HepG2 (cell line): ENCODE results near the gene CD84. TPM values are rescaled to one million over a fixed set of nuclear protein-coding genes. Genes with fewer than 3 reads are reported as not detected.

ENCODE experiments used
- ATAC-seq: fragments of 200-7000 bp; cut with Tn5 transposase; 3 replicates; pipeline ENCODE4 v1.9.1; 2020; ENCODE audit warnings: mild to moderate bottlenecking, moderate library complexity
- BruUV-seq: library from RNA; stranded (reverse); fragments of 400-500 nt; replicated peaks from 2 replicates; lab custom pipeline; 2021; lab: Mats Ljungman, UMichigan
- CTCF ChIA-PET: fragments of 300-600 bp; formaldehyde crosslinking; extraction: SDS; loops from one replicate; lab custom pipeline; 2021; ENCODE audit warnings: low total read pairs, inconsistent platforms, low intra/inter-chr PET ratio; lab: Yijun Ruan, JAX
- POLR2A ChIA-PET: fragments of 350-600 bp; sonication (Branson Sonifier 250); formaldehyde crosslinking; loops from one replicate; lab custom pipeline; 2020; ENCODE audit warnings: antibody characterized with exemption, inconsistent platforms; lab: Yijun Ruan, JAX
- DNase-seq: peaks from one replicate; pipeline ENCODE4 v3.0.0-alpha.2; 2015; ENCODE audit warnings: low spot score
- FAIRE-seq: peaks from 3 replicates; lab custom pipeline; 2011; peaks lifted over from hg19 to GRCh38; lab: Jason Lieb, UNC
- H2AFZ ChIP-seq: one replicate; pipeline ENCODE4 v1.6.1; 2011; ENCODE audit warnings: low read length, inconsistent platforms
- H3K27ac ChIP-seq: fragments of 300-600 bp; 3 replicates; pipeline ENCODE4 v1.8.0; 2011; ENCODE audit warnings: mixed run types, mild to moderate bottlenecking, mixed read lengths, low read length, inconsistent platforms; ENCODE audit not compliant: insufficient read depth; ENCODE audit errors: extremely low read length
- H3K27me3 ChIP-seq, 2 experiments: fragments of 200-600 bp in 1 of 2; 2 replicates in 1 of 2; 3 replicates in 1 of 2; pipeline versions ENCODE4 v1.6.0 to v1.8.0; 2011; ENCODE audit warnings: low read length in 2 of 2, mild to moderate bottlenecking in 2 of 2, moderate library complexity in 2 of 2, inconsistent platforms in 1 of 2; ENCODE audit not compliant: insufficient read depth in 2 of 2, control insufficient read depth in 1 of 2
- H3K36me3 ChIP-seq, 2 experiments: fragments of 200-600 bp in 1 of 2; replicated peaks in 1 of 2; 2 replicates in 1 of 2; 3 replicates in 1 of 2; pipeline versions ENCODE4 v1.5.1 to v1.8.0; 2011; ENCODE audit warnings: low read length in 2 of 2, inconsistent platforms in 1 of 2; ENCODE audit not compliant: insufficient read depth in 2 of 2, control insufficient read depth in 1 of 2
- H3K4me1 ChIP-seq: 2 replicates; pipeline ENCODE4 v1.5.1; 2012; ENCODE audit warnings: low read length, inconsistent platforms; ENCODE audit not compliant: insufficient read depth
- H3K4me2 ChIP-seq: 2 replicates; pipeline ENCODE4 v1.6.0; 2011; ENCODE audit warnings: low read depth, low read length, inconsistent platforms
- H3K4me3 ChIP-seq, 3 experiments: fragments of 200-600 bp in 1 of 3; sonication (generic), shearing (Covaris generic) in 1 of 3; replicated peaks in 1 of 3; 2 replicates each; pipeline ENCODE4 v1.5.1; 2011 to 2016; ENCODE audit warnings: low read length in 3 of 3, inconsistent platforms in 2 of 3, low read depth in 2 of 3, mild to moderate bottlenecking in 2 of 3, control low read depth in 1 of 3, mixed read lengths in 1 of 3; ENCODE audit not compliant: insufficient read depth in 1 of 3
- H3K79me2 ChIP-seq: one replicate; pipeline ENCODE4 v1.6.1; 2011; ENCODE audit warnings: low read length, inconsistent platforms; ENCODE audit not compliant: insufficient read depth
- H3K9ac ChIP-seq: 2 replicates; pipeline ENCODE4 v1.6.0; 2011; ENCODE audit warnings: mild to moderate bottlenecking, low read depth, low read length, inconsistent platforms; ENCODE audit not compliant: insufficient read depth
- H3K9me3 ChIP-seq: 2 replicates; pipeline ENCODE4 v1.5.1; 2012; ENCODE audit warnings: mild to moderate bottlenecking, low read length
- H4K20me1 ChIP-seq: 2 replicates; pipeline ENCODE4 v1.6.0; 2011; ENCODE audit warnings: inconsistent platforms, mild to moderate bottlenecking, low read length, moderate library complexity; ENCODE audit not compliant: insufficient read depth
- ARNT ChIP-seq: fragments of 450-650 bp; IDR thresholded peaks from 2 replicates; pipeline ENCODE4 v1.6.1; 2017
- DMTF1 ChIP-seq: sonication (generic); formaldehyde crosslinking; IDR thresholded peaks from 2 replicates; pipeline ENCODE4 v1.4.0; 2020; ENCODE audit warnings: mild to moderate bottlenecking, missing genetic modification reagents
- MED8 ChIP-seq: sonication (generic); formaldehyde crosslinking; IDR thresholded peaks from 2 replicates; pipeline ENCODE4 v1.8.1; 2023; ENCODE audit warnings: mild to moderate bottlenecking, missing genetic modification reagents; ENCODE audit not compliant: insufficient replicate concordance
- NFE2L2 ChIP-seq: fragments of 150-350 bp; IDR thresholded peaks from 2 replicates; pipeline ENCODE4 v1.6.1; 2014; ENCODE audit warnings: low read length
- NFRKB ChIP-seq: fragments of 450-650 bp; IDR thresholded peaks from 2 replicates; pipeline ENCODE4 v1.6.1; 2017
- SP1 ChIP-seq, 2 experiments: fragments of 450-650 bp in 1 of 2; sonication (generic) in 1 of 2; formaldehyde crosslinking in 1 of 2; IDR thresholded peaks; 2 replicates each; pipeline versions ENCODE4 v1.4.0 to v1.6.1; 2016 to 2020; ENCODE audit warnings: missing genetic modification reagents in 1 of 2
- ZSCAN31 ChIP-seq: sonication (generic); formaldehyde crosslinking; IDR thresholded peaks from 2 replicates; pipeline ENCODE4 v1.5.0; 2020; ENCODE audit warnings: low read depth, mild to moderate bottlenecking, missing genetic modification reagents
- WGBS: methylation state at CpG from one replicate; pipeline ENCODE4 v1.1.6; 2017; ENCODE audit warnings: low lambda C conversion rate; 5-methylcytosine and 5-hydroxymethylcytosine counted together
- in situ Hi-C: cut with HindIII; loops from 2 replicates; pipeline ENCODE4 v1.10.0; 2017; ENCODE audit warnings: low pct_unique_long_range_greater_than_20kb; ENCODE audit not compliant: extremely low pct_ligation_motif_present
- intact Hi-C: fragments of 100-400 bp; cut with micrococcal nuclease; formaldehyde crosslinking; loops from one replicate; pipeline ENCODE4 v1.10.0; 2022; ENCODE audit not compliant: unreplicated experiment
- polyA plus RNA-seq, 8 experiments: library from polyadenylated mRNA; depleted of rRNA in 3 of 8; stranded (reverse) in 7 of 8; unstranded in 1 of 8; fragments of >200 nt; fragmentation: Illumina TruSeq in 4 of 8; extraction: Trizol in 4 of 8; gene quantifications; 2 replicates each; pipeline versions ENCODE4 v1.2.1 to v1.2.3, GENCODE V29; 2011 to 2016; ENCODE audit warnings: low read depth in 4 of 8, missing spikeins in 1 of 8, mixed read lengths in 1 of 8; ENCODE audit not compliant: insufficient read depth in 1 of 8
- total RNA-seq, 5 experiments: library from RNA; depleted of rRNA; stranded (reverse); fragments of >200 nt; fragmentation: Illumina TruSeq; extraction: Trizol; gene quantifications; 2 replicates each; pipeline ENCODE4 v1.2.3, GENCODE V29; 2016; ENCODE audit warnings: low read depth in 1 of 5
- TF ChIP-seq, protein P1 (sequence below): sonication (generic); formaldehyde crosslinking; IDR thresholded peaks from 2 replicates; pipeline ENCODE4 v1.5.0; 2020; ENCODE audit warnings: missing genetic modification reagents
- TF ChIP-seq, protein P2 (sequence below): sonication (generic); formaldehyde crosslinking; conservative IDR thresholded peaks from 2 replicates; pipeline ENCODE4 v1.8.1; 2023; ENCODE audit warnings: missing genetic modification reagents

CD84 gene
- total and polyA plus RNA-seq, 2 of the 13 experiments (the other 11 are each of a cell fraction or from before 2014, with no cell fraction given), result not detected

DNA sequence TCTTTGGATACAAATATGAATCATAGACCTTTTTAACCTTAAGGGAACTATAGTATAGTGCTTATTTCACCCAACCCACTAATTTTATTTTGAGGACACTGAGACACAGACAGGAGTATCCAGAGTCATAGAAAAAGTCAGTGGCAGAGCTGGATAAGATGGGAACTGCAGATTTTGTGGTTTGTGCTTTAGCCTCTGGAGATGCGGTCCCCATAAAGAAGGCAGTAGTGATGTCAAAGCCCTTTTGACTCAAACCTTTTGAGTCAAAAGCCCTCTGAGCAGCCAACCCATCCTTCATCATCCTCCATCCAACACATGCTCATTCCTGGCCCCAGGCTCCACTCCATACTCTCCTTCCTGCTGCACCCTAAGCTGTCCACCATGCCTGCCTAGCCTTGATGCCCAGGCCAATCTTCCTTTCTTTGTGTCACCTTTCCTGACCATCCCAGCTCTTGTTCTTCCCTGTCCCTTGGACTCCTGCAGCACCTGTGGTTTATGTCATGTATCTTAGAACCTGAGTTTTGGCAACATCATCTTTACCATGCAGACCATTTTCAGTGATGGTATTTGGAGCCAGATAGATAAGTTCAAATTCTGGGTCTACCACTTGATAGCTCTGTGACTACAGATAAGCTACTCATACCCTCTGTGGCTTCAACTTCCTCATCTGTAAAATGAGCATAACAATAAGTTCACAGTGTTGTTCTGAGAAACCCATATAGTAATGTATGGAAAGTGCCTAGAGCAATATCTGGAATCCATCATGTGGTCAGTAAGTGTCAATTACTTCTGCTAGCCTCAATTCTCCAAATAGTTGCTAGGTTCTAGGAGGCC, 47.4 kb upstream of the CD84 start:
- Histone ChIP-seq H3K4me3 (no peak overlapping the region), H2AFZ (no peak overlapping the region), H3K27ac (no peak overlapping the region), H3K27me3 (no peaks in the 10 kb centered on the region), H3K4me1 (no peaks in the 10 kb centered on the region), H3K9me3 (no peaks in the 10 kb centered on the region), H3K36me3 (no peaks in the 10 kb centered on the region), H3K4me2 (no peak overlapping the region), H3K9ac (no peak overlapping the region), H4K20me1 (no peaks in the 10 kb centered on the region), H3K79me2 (no peaks in the 10 kb centered on the region)
- ChIA-PET POLR2A (no interaction called here), CTCF (no interaction called here)
- ATAC-seq (no peak), DNase-seq (no peak), FAIRE-seq (no peak)
- 75% methylated on average over 1 of the region's 1 CpG for WGBS
- TF ChIP-seq, protein P1, sequence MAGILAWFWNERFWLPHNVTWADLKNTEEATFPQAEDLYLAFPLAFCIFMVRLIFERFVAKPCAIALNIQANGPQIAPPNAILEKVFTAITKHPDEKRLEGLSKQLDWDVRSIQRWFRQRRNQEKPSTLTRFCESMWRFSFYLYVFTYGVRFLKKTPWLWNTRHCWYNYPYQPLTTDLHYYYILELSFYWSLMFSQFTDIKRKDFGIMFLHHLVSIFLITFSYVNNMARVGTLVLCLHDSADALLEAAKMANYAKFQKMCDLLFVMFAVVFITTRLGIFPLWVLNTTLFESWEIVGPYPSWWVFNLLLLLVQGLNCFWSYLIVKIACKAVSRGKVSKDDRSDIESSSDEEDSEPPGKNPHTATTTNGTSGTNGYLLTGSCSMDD, result no peak
- TF ChIP-seq SP1 (IDR thresholded peaks at IDR 0.05) (no peak), SP1 (CRISPR knock-in tag; IDR thresholded peaks at IDR 0.05) (no peak), MED8 (CRISPR knock-in tag) (no peak), NFE2L2 (no peak)
- intact Hi-C loops (no loop called here), in situ Hi-C loops (no loop called here)
- BruUV-seq, result no TSS peak

GRCh38 chr1:160625725-160626498, 46.6 kb upstream of the CD84 start:
- POLR2A ChIA-PET, result no interaction called here
- no peak for DNase-seq
- intact Hi-C loops (no loop called here), in situ Hi-C loops (no loop called here)
- H3K36me3 ChIP-seq, result no peaks in the 10 kb centered on the region
- WGBS, result 33% methylated on average over 10 of the region's 10 CpGs
- no peak for FAIRE-seq
- H3K4me3 ChIP-seq, result no peak overlapping the region
- H3K4me2 ChIP-seq, result no peak overlapping the region
- H3K4me1 ChIP-seq, result no peaks in the 10 kb centered on the region
- no TSS peak for BruUV-seq
- H4K20me1 ChIP-seq, result no peaks in the 10 kb centered on the region
- H3K27ac ChIP-seq, result no peak overlapping the region
- H3K27me3 ChIP-seq, result no peaks in the 10 kb centered on the region
- H3K79me2 ChIP-seq, result no peaks in the 10 kb centered on the region
- H3K9me3 ChIP-seq, result no peaks in the 10 kb centered on the region
- H3K9ac ChIP-seq, result no peak overlapping the region
- no peak for ATAC-seq
- CTCF ChIA-PET, result no interaction called here
- H2AFZ ChIP-seq, result no peak overlapping the region
- TF ChIP-seq ARNT, result no peak
- TF ChIP-seq ZSCAN31 (CRISPR knock-in tag), result no peak
- TF ChIP-seq NFRKB, result no peak
- no peak for TF ChIP-seq DMTF1 (CRISPR knock-in tag)
- TF ChIP-seq, protein P2, sequence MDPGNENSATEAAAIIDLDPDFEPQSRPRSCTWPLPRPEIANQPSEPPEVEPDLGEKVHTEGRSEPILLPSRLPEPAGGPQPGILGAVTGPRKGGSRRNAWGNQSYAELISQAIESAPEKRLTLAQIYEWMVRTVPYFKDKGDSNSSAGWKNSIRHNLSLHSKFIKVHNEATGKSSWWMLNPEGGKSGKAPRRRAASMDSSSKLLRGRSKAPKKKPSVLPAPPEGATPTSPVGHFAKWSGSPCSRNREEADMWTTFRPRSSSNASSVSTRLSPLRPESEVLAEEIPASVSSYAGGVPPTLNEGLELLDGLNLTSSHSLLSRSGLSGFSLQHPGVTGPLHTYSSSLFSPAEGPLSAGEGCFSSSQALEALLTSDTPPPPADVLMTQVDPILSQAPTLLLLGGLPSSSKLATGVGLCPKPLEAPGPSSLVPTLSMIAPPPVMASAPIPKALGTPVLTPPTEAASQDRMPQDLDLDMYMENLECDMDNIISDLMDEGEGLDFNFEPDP (CRISPR knock-in tag), result no peak
